ENCODE data around the gene LRRC25.

DNA sequence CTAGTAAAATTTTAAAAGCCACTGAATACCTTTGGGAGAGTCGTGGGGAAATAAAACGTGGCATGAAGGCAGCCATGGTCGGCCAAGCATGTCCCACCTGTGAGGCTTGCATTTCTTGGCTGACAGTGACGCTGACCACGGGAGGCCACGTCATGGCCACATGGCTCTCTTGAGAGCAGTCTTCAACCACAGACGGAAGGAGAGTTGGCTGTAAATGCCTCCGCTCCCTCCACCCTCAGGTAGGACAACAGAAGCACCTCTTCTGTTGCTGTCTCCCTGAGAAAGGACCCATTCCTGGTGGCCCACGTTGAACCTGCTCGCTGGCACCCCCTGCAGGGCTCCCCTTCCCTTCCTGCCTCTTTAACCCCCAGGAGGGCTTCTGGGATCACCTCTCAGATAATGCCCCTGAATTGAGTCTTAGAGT, 10.6 kb upstream of the LRRC25 start:
- TF ChIP-seq, protein P1, sequence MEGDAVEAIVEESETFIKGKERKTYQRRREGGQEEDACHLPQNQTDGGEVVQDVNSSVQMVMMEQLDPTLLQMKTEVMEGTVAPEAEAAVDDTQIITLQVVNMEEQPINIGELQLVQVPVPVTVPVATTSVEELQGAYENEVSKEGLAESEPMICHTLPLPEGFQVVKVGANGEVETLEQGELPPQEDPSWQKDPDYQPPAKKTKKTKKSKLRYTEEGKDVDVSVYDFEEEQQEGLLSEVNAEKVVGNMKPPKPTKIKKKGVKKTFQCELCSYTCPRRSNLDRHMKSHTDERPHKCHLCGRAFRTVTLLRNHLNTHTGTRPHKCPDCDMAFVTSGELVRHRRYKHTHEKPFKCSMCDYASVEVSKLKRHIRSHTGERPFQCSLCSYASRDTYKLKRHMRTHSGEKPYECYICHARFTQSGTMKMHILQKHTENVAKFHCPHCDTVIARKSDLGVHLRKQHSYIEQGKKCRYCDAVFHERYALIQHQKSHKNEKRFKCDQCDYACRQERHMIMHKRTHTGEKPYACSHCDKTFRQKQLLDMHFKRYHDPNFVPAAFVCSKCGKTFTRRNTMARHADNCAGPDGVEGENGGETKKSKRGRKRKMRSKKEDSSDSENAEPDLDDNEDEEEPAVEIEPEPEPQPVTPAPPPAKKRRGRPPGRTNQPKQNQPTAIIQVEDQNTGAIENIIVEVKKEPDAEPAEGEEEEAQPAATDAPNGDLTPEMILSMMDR (IDR thresholded peaks at IDR 0.05): peak in 1 of 4 experiments; percentile 22
- TF ChIP-seq POLR2A (IDR thresholded peaks at IDR 0.05) (no peak), POLR2AphosphoS5 (IDR thresholded peaks at IDR 0.05) (no peak)
